HepG2 (cell line): ENCODE data around the gene FGA. TPM values are rescaled to one million over a fixed set of nuclear protein-coding genes. Genes with fewer than 3 reads are reported as not detected.

Experiments
- ATRX ChIP-seq: sonication (generic); formaldehyde crosslinking; IDR thresholded peaks from 2 replicates; pipeline ENCODE4 v1.4.0; 2020; ENCODE audit warnings: missing genetic modification reagents, borderline replicate concordance
- ELF4 ChIP-seq: sonication (generic); formaldehyde crosslinking; IDR thresholded peaks from 2 replicates; pipeline ENCODE4 v1.5.0; 2020; ENCODE audit warnings: missing genetic modification reagents, mild to moderate bottlenecking, moderate library complexity, borderline replicate concordance
- FOXC1 ChIP-seq: sonication (generic); formaldehyde crosslinking; IDR thresholded peaks from 2 replicates; pipeline ENCODE4 v1.8.0; 2022; ENCODE audit warnings: mild to moderate bottlenecking, missing genetic modification reagents, borderline replicate concordance
- GFI1 ChIP-seq: sonication (generic); formaldehyde crosslinking; IDR thresholded peaks from 2 replicates; pipeline ENCODE4 v1.5.0; 2020; ENCODE audit warnings: missing genetic modification reagents, mild to moderate bottlenecking, borderline replicate concordance
- HNRNPUL1 ChIP-seq: fragments of 200-400 bp; formaldehyde crosslinking; IDR thresholded peaks from 2 replicates; pipeline ENCODE4 v1.6.1; 2017; ENCODE audit warnings: low read depth, mild to moderate bottlenecking, low read length, moderate library complexity
- HOXA5 ChIP-seq: sonication (generic); formaldehyde crosslinking; IDR thresholded peaks from 2 replicates; pipeline ENCODE4 v1.4.0; 2020; ENCODE audit warnings: missing genetic modification reagents
- MAFF ChIP-seq: IDR thresholded peaks from 2 replicates; pipeline ENCODE4 v1.6.1; 2011; ENCODE audit warnings: low read depth, low read length, improper control_type of control experiment
- MEF2D ChIP-seq: sonication (generic); formaldehyde crosslinking; IDR thresholded peaks from 2 replicates; pipeline ENCODE4 v1.5.1; 2020; ENCODE audit warnings: mild to moderate bottlenecking, missing genetic modification reagents
- ONECUT2 ChIP-seq: sonication (generic); formaldehyde crosslinking; IDR thresholded peaks from 2 replicates; pipeline ENCODE4 v1.4.0; 2020; ENCODE audit warnings: missing genetic modification reagents
- RBFOX2 ChIP-seq: fragments of 200-400 bp; formaldehyde crosslinking; IDR thresholded peaks from 2 replicates; pipeline ENCODE4 v1.6.1; 2017; ENCODE audit warnings: low read depth, mild to moderate bottlenecking, low read length
- RFX1 ChIP-seq: fragments of 450-650 bp; IDR thresholded peaks from 2 replicates; pipeline ENCODE4 v1.6.1; 2017
- TOPORS ChIP-seq: sonication (generic); formaldehyde crosslinking; IDR thresholded peaks from 2 replicates; pipeline ENCODE4 v1.8.0; 2023; ENCODE audit warnings: mild to moderate bottlenecking, missing genetic modification reagents
- ZNF232 ChIP-seq: sonication (generic); formaldehyde crosslinking; IDR thresholded peaks from 2 replicates; pipeline ENCODE4 v1.4.0; 2020; ENCODE audit warnings: missing genetic modification reagents, borderline replicate concordance
- polyA plus RNA-seq, 8 experiments: library from polyadenylated mRNA; depleted of rRNA in 3 of 8; stranded (reverse) in 7 of 8; unstranded in 1 of 8; fragments of >200 nt; fragmentation: Illumina TruSeq in 4 of 8; extraction: Trizol in 4 of 8; gene quantifications; 2 replicates each; pipeline versions ENCODE4 v1.2.1 to v1.2.3, GENCODE V29; 2011 to 2016; ENCODE audit warnings: low read depth in 4 of 8, missing spikeins in 1 of 8, mixed read lengths in 1 of 8; ENCODE audit not compliant: insufficient read depth in 1 of 8
- total RNA-seq, 5 experiments: library from RNA; depleted of rRNA; stranded (reverse); fragments of >200 nt; fragmentation: Illumina TruSeq; extraction: Trizol; gene quantifications; 2 replicates each; pipeline ENCODE4 v1.2.3, GENCODE V29; 2016; ENCODE audit warnings: low read depth in 1 of 5
- TF ChIP-seq, protein P1 (sequence below): sonication (generic); formaldehyde crosslinking; IDR thresholded peaks from 2 replicates; pipeline ENCODE4 v1.4.0; 2020; ENCODE audit warnings: missing genetic modification reagents
- TF ChIP-seq, protein P2 (sequence below): sonication (generic); formaldehyde crosslinking; IDR thresholded peaks from 2 replicates; pipeline ENCODE4 v1.5.0; 2020; ENCODE audit warnings: missing genetic modification reagents
- TF ChIP-seq, protein P3 (sequence below): sonication (generic); formaldehyde crosslinking; IDR thresholded peaks from 2 replicates; pipeline ENCODE4 v1.8.0; 2022; ENCODE audit warnings: mild to moderate bottlenecking, missing genetic modification reagents, moderate library complexity
- TF ChIP-seq, protein P4 (sequence below): sonication (generic); formaldehyde crosslinking; IDR thresholded peaks from 2 replicates; pipeline ENCODE4 v1.9.0; 2021; ENCODE audit warnings: missing genetic modification reagents, borderline replicate concordance
- TF ChIP-seq, protein P5 (sequence below): sonication (generic); formaldehyde crosslinking; IDR thresholded peaks from 2 replicates; pipeline ENCODE4 v1.8.1; 2023; ENCODE audit warnings: mild to moderate bottlenecking, missing genetic modification reagents, borderline replicate concordance

FGA gene
- total and polyA plus RNA-seq, 2 of the 13 experiments (the other 11 are each of a cell fraction or from before 2014, with no cell fraction given), result 640 to 1,523 TPM

DNA sequence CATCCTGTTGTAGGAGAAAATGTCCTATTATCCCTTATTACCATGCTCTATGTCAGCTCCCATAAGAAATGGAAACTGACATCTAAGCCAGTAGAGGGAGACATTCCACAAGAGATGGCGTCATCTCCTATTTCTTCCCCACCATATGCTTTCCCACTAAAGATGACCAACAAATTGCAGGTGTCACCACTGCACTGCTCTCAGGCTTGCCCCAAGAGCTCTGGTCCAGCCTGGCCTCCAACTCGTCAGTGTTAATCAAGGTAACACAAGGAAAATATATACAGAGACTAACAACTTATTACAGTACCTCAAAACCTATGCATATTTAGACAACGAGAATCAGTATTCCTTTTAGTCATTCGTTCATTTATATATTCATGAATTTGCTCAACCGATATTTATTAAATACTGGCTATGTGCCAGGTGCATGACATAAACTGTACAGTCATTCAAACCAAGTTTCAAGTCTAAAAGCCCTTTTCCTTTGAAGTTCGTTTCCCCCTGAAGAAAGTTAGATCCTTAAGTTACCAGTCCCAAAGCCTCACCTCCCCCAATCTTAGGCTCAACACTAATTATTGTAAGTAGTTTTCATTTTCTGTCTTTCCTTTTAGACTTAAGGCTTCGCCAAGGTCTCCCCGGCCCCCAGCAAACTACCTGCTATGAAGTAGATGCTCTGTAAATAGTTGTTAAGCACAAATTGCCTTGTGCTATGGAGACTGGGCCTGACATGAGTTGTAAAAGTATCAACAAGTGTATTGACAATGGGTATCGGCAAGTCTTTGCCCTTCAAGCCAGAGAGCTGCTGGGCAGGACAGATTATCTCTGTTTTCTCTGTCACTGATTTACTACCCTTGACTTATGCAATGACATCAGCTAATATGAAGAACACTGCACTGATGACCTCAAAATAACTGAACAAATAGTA lies 30.8 kb downstream of the FGA start (continued):
- TF ChIP-seq, protein P1, sequence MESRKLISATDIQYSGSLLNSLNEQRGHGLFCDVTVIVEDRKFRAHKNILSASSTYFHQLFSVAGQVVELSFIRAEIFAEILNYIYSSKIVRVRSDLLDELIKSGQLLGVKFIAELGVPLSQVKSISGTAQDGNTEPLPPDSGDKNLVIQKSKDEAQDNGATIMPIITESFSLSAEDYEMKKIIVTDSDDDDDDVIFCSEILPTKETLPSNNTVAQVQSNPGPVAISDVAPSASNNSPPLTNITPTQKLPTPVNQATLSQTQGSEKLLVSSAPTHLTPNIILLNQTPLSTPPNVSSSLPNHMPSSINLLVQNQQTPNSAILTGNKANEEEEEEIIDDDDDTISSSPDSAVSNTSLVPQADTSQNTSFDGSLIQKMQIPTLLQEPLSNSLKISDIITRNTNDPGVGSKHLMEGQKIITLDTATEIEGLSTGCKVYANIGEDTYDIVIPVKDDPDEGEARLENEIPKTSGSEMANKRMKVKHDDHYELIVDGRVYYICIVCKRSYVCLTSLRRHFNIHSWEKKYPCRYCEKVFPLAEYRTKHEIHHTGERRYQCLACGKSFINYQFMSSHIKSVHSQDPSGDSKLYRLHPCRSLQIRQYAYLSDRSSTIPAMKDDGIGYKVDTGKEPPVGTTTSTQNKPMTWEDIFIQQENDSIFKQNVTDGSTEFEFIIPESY (CRISPR knock-in tag), result peak; percentile 55; the same call in 1 of the 2 replicates
- TF ChIP-seq ZNF232 (CRISPR knock-in tag) (peak; percentile 63; the same call in 1 of the 2 replicates), HOXA5 (CRISPR knock-in tag) (peak; percentile 65; the same call in 1 of the 2 replicates), MAFF (no peak), RFX1 (no peak; the same call in 1 of the 2 replicates), ONECUT2 (CRISPR knock-in tag) (peak; percentile 77), ATRX (CRISPR knock-in tag) (no peak), GFI1 (CRISPR knock-in tag) (peak; percentile 99), TOPORS (CRISPR knock-in tag) (0 out of 2 replicates have a peak, but pooled peaks have one; percentile 28), MEF2D (peak; percentile 84), FOXC1 (CRISPR knock-in tag) (no peak), ELF4 (CRISPR knock-in tag) (no peak), HNRNPUL1 (peak; percentile 67; the same call in 1 of the 2 replicates), RBFOX2 (peak; percentile 41)
- TF ChIP-seq, protein P2, sequence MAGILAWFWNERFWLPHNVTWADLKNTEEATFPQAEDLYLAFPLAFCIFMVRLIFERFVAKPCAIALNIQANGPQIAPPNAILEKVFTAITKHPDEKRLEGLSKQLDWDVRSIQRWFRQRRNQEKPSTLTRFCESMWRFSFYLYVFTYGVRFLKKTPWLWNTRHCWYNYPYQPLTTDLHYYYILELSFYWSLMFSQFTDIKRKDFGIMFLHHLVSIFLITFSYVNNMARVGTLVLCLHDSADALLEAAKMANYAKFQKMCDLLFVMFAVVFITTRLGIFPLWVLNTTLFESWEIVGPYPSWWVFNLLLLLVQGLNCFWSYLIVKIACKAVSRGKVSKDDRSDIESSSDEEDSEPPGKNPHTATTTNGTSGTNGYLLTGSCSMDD (CRISPR knock-in tag), result no peak
- TF ChIP-seq, protein P3, sequence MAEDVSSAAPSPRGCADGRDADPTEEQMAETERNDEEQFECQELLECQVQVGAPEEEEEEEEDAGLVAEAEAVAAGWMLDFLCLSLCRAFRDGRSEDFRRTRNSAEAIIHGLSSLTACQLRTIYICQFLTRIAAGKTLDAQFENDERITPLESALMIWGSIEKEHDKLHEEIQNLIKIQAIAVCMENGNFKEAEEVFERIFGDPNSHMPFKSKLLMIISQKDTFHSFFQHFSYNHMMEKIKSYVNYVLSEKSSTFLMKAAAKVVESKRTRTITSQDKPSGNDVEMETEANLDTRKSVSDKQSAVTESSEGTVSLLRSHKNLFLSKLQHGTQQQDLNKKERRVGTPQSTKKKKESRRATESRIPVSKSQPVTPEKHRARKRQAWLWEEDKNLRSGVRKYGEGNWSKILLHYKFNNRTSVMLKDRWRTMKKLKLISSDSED, result no peak
- TF ChIP-seq, protein P4, sequence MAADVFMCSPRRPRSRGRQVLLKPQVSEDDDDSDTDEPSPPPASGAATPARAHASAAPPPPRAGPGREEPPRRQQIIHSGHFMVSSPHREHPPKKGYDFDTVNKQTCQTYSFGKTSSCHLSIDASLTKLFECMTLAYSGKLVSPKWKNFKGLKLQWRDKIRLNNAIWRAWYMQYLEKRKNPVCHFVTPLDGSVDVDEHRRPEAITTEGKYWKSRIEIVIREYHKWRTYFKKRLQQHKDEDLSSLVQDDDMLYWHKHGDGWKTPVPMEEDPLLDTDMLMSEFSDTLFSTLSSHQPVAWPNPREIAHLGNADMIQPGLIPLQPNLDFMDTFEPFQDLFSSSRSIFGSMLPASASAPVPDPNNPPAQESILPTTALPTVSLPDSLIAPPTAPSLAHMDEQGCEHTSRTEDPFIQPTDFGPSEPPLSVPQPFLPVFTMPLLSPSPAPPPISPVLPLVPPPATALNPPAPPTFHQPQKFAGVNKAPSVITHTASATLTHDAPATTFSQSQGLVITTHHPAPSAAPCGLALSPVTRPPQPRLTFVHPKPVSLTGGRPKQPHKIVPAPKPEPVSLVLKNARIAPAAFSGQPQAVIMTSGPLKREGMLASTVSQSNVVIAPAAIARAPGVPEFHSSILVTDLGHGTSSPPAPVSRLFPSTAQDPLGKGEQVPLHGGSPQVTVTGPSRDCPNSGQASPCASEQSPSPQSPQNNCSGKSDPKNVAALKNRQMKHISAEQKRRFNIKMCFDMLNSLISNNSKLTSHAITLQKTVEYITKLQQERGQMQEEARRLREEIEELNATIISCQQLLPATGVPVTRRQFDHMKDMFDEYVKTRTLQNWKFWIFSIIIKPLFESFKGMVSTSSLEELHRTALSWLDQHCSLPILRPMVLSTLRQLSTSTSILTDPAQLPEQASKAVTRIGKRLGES (CRISPR knock-in tag), result no peak
- TF ChIP-seq, protein P5, sequence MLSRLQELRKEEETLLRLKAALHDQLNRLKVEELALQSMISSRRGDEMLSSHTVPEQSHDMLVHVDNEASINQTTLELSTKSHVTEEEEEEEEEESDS (CRISPR knock-in tag), result no peak
